Ishikawa (cell line): ENCODE results near the gene USP30.

Experiments used
- CEBPB ChIP-seq: IDR thresholded peaks from 2 replicates; pipeline ENCODE4 v1.6.1; 2012
- CREB1 ChIP-seq: IDR thresholded peaks from 2 replicates; pipeline ENCODE4 v1.6.1; 2012; ENCODE audit warnings: low read depth
- EGR1 ChIP-seq: IDR thresholded peaks from 2 replicates; pipeline ENCODE4 v1.6.1; 2012
- EP300 ChIP-seq: IDR thresholded peaks from 2 replicates; pipeline ENCODE4 v1.6.1; 2012; ENCODE audit warnings: borderline replicate concordance
- FOXM1 ChIP-seq: IDR thresholded peaks from 2 replicates; pipeline ENCODE4 v1.6.1; 2012; ENCODE audit warnings: low read depth, borderline replicate concordance
- NFIC ChIP-seq: IDR thresholded peaks from 2 replicates; pipeline ENCODE4 v1.6.1; 2012
- RAD21 ChIP-seq: IDR thresholded peaks from 2 replicates; pipeline ENCODE4 v1.6.1; 2012; ENCODE audit warnings: low read depth
- REST ChIP-seq: IDR thresholded peaks from 2 replicates; pipeline ENCODE4 v1.6.1; 2012; ENCODE audit warnings: low read depth, mild to moderate bottlenecking
- TAF1 ChIP-seq: IDR thresholded peaks from 2 replicates; pipeline ENCODE4 v1.6.1; 2012; ENCODE audit warnings: low read depth, mild to moderate bottlenecking
- TCF12 ChIP-seq: IDR thresholded peaks from 2 replicates; pipeline ENCODE4 v1.6.1; 2012; ENCODE audit warnings: low read depth
- TEAD4 ChIP-seq: IDR thresholded peaks from 2 replicates; pipeline ENCODE4 v1.6.1; 2012
- USF1 ChIP-seq: IDR thresholded peaks from 2 replicates; pipeline ENCODE4 v1.6.1; 2012
- YY1 ChIP-seq: IDR thresholded peaks from 2 replicates; pipeline ENCODE4 v1.6.1; 2012; ENCODE audit warnings: low read depth
- ZBTB7A ChIP-seq: IDR thresholded peaks from 2 replicates; pipeline ENCODE4 v1.6.1; 2012; ENCODE audit warnings: low read depth
- TF ChIP-seq, protein P1 (sequence below): IDR thresholded peaks from 2 replicates; pipeline ENCODE4 v1.6.1; 2012

The USP30 gene

GRCh38 chr12:109116611-109116949 is 64.2 kb downstream of the USP30 start:
- no peak for TF ChIP-seq FOXM1
- TF ChIP-seq YY1: no peak
- no peak for TF ChIP-seq REST
- TF ChIP-seq USF1: no peak
- TF ChIP-seq CEBPB: no peak
- no peak for TF ChIP-seq NFIC
- TF ChIP-seq EP300: no peak

DNA sequence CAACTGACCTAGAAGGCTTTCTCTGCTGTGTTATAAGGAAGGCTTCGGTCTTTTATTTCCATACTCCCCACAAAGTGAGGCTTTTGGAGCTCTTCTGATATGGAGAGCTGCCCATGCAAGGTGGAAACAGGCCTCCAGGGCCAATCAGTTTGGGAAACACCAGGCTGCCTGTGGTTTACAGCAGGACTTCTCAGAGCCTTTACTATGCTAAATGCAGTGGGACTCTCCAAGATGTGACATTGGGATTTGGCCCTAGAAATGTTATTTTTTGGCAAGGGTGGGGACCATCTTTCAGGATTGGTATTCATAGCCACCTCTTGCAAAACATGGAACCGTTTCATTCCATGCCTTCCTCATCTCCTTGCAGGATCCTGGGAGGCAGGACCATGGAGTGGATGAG is 67.7 kb downstream of the USP30 start:
- TF ChIP-seq TCF12 (no peak), NFIC (no peak), EGR1 (no peak), USF1 (no peak), EP300 (no peak), RAD21 (no peak), TAF1 (no peak), CREB1 (no peak), CEBPB (no peak)
- TF ChIP-seq, protein P1, sequence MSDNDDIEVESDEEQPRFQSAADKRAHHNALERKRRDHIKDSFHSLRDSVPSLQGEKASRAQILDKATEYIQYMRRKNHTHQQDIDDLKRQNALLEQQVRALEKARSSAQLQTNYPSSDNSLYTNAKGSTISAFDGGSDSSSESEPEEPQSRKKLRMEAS: no peak

GRCh38 chr12:109120557-109120956 is 68.2 kb downstream of the USP30 start:
- TF ChIP-seq TAF1 (no peak), TCF12 (no peak), NFIC (no peak), FOXM1 (no peak)

- TF ChIP-seq REST (no peak), YY1 (no peak), TAF1 (no peak), EGR1 (no peak), ZBTB7A (no peak), TCF12 (no peak), FOXM1 (no peak), USF1 (no peak), EP300 (no peak), CEBPB (no peak), NFIC (no peak), RAD21 (no peak), TEAD4 (no peak), CREB1 (no peak)
- TF ChIP-seq, protein P1: no peak
Observed at GRCh38 chr12:109121346-109121880, 69.0 kb downstream of the USP30 start.

DNA sequence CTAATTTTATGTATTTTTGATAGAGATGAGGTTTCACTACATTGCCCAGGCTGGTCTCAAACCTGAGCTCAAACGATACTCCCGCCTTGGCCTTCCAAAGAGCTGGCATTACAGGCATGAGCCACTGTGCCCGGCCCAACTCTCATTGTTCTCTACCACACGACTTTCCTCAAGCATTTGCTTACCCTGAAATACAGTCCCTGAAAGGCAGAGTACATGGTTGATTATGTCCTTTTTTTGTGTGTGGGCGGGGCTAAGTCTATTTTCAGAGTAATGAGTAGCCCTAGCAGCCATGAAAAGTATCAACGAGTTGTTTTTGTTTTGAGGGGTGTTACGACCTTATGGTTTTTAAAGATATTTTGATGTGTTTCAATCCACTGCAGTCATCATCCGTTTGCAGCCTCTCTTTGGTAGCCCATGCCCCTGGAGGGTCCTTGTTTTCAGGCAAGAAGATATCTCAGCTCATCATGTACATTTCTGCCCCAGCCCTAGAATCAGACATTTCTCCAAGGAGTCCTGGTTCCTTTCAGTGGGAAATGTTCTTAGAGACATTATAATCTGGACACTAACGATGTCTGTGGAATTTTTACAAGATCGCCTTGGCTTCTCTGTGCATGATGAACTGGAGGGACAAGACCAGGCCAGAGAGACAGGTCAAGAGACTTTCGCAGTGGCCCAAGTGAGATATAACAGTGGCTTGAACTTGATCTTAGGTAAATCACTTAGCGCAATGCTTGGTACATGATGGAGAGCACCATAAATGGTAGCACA is 72.7 kb downstream of the USP30 start:
- no peak for TF ChIP-seq CREB1
- no peak for TF ChIP-seq NFIC
- no peak for TF ChIP-seq EGR1
- no peak for TF ChIP-seq USF1
- no peak for TF ChIP-seq REST
- TF ChIP-seq FOXM1: no peak
- TF ChIP-seq YY1: no peak
- TF ChIP-seq EP300: no peak
- TF ChIP-seq CEBPB: no peak
- TF ChIP-seq TEAD4: no peak
- no peak for TF ChIP-seq TAF1
- TF ChIP-seq, protein P1: no peak
- TF ChIP-seq TCF12: no peak
- no peak for TF ChIP-seq ZBTB7A
